ENCODE measurements around the gene DHRSX. TPM values are rescaled to one million over a fixed set of nuclear protein-coding genes. Genes with fewer than 3 reads are reported as not detected.
A peak's percentile ranks its signal among the peaks of the same experiment; 100 is the strongest.

The DHRSX gene
- total RNA-seq, 1 donor from 2014 or later: 37.1 TPM

DNA sequence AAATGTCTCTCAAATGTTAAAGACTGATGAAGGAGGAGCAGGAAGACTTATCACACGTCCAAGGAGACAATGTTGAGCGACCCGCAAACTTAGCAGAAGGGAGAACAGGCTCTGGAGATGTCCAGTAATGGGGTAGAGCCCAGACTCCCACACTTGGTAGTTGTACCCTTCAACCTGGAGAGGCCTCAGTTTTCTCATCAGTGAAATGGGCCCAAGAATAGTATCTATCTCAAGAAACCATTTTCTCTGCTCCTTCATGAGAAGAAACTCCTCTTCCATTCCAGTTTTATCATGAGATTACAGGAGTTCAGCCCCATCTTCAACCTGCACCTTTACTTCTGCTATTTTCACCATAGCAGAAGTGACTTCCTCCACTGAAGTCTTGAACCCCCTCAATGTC, 169.9 kb downstream of the DHRSX start:
- no peak for TF ChIP-seq CTCF (IDR thresholded peaks at IDR 0.05; ENCODE audit: partially characterized antibody, unreplicated experiment)
- H3K27ac Mint-ChIP-seq (ENCODE audit: unreplicated experiment): no peak overlapping the region
- peaks cover under 1% of the 10 kb centered on the region for H3K36me3 Mint-ChIP-seq (ENCODE audit: unreplicated experiment)
- H3K9me3 Mint-ChIP-seq (ENCODE audit: unreplicated experiment): peaks cover 5% of the 10 kb centered on the region
- no peak for DNase-seq
- H3K27me3 Mint-ChIP-seq (ENCODE audit: unreplicated experiment): peaks cover 1% of the 10 kb centered on the region
- H3K4me3 Mint-ChIP-seq (ENCODE audit: unreplicated experiment): no peak overlapping the region
- peaks cover 6% of the 10 kb centered on the region for H3K4me1 Mint-ChIP-seq (ENCODE audit: low read depth, unreplicated experiment)

- TF ChIP-seq CTCF (IDR thresholded peaks at IDR 0.05; ENCODE audit: partially characterized antibody, unreplicated experiment): no peak
- Mint-ChIP-seq H3K9me3 (ENCODE audit: unreplicated experiment) (peaks cover 6% of the 10 kb centered on the region), H3K27ac (ENCODE audit: unreplicated experiment) (no peak overlapping the region), H3K27me3 (ENCODE audit: unreplicated experiment) (peaks cover 1% of the 10 kb centered on the region), H3K4me3 (ENCODE audit: unreplicated experiment) (no peak overlapping the region), H3K4me1 (ENCODE audit: low read depth, unreplicated experiment) (peaks cover 6% of the 10 kb centered on the region), H3K36me3 (ENCODE audit: unreplicated experiment) (peaks cover 5% of the 10 kb centered on the region)
- DNase-seq: no peak
Measured at GRCh38 chrX:2330487-2330886, 170.3 kb downstream of the DHRSX start.

DNA sequence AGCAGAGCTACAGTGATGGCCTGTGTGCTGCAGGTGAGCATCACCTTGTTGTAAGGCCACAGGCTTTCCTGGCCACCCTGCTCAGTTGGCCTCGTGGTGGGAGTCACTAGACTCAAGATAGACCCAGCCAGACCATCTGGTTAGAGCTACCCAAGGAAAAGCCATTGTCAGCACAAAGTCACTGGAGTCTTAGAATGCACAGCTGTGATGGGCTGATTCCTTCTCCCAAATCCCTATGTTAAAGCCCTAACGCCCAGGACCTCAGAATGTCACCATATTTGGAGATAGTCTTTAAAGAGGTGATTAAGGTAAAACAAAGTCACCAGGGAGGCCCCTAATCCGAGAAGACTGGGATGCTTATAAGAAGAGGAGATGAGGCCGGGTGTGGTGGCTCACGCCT, 173.4 kb downstream of the DHRSX start:
- H3K4me3 Mint-ChIP-seq (ENCODE audit: unreplicated experiment): no peak overlapping the region
- H3K4me1 Mint-ChIP-seq (ENCODE audit: low read depth, unreplicated experiment): peaks cover 10% of the 10 kb centered on the region
- H3K9me3 Mint-ChIP-seq (ENCODE audit: unreplicated experiment): peaks cover 9% of the 10 kb centered on the region
- H3K27ac Mint-ChIP-seq (ENCODE audit: unreplicated experiment): no peak overlapping the region
- peaks cover 1% of the 10 kb centered on the region for H3K27me3 Mint-ChIP-seq (ENCODE audit: unreplicated experiment)
- no peak for TF ChIP-seq CTCF (IDR thresholded peaks at IDR 0.05; ENCODE audit: partially characterized antibody, unreplicated experiment)
- H3K36me3 Mint-ChIP-seq (ENCODE audit: unreplicated experiment): peaks cover 7% of the 10 kb centered on the region
- DNase-seq: no peak

DNA sequence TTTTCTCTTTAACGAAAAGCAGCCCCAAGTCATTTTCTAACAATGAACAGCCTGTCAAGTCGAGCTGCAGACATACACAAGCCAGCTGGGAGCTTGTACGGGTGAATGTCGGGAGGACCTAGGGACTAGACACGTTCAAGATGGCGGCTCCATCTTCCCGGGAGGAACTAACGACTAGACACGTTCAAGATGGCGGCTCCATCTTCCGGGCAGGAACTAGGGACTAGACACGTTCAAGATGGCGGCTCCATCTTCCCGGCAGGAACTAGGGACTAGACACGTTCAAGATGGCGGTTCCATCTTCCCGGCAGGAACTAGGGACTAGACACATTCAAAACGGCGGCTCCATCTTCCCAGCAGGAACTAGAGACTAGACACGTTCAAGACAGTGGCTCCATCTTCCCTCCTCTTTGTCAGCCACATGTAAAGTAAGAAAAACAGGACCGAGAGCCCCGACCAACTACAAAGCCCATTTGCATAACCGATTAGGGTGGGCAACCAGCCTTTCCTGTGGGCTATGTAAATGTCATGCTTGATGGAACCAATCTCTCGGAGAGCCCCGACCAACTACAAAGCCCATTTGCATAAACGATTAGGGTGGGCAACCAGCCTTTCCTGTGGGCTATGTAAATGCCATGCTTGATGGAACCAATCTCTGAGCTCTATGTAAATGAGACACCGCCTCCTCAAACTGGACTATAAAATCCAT, 175.5 kb downstream of the DHRSX start:
- peaks cover 7% of the 10 kb centered on the region for H3K36me3 Mint-ChIP-seq (ENCODE audit: unreplicated experiment)
- H3K4me1 Mint-ChIP-seq (ENCODE audit: low read depth, unreplicated experiment): peaks cover 5% of the 10 kb centered on the region
- H3K27me3 Mint-ChIP-seq (ENCODE audit: unreplicated experiment): no peaks in the 10 kb centered on the region
- DNase-seq: no peak
- no peak for TF ChIP-seq CTCF (IDR thresholded peaks at IDR 0.05; ENCODE audit: partially characterized antibody, unreplicated experiment)
- H3K4me3 Mint-ChIP-seq (ENCODE audit: unreplicated experiment): no peak overlapping the region
- peaks cover 7% of the 10 kb centered on the region for H3K9me3 Mint-ChIP-seq (ENCODE audit: unreplicated experiment)
- peak overlapping the region; percentile 16 for H3K27ac Mint-ChIP-seq (ENCODE audit: unreplicated experiment)

- H3K27ac Mint-ChIP-seq (ENCODE audit: unreplicated experiment): peak overlapping the region; percentile 53
- peaks cover 7% of the 10 kb centered on the region for H3K9me3 Mint-ChIP-seq (ENCODE audit: unreplicated experiment)
- TF ChIP-seq CTCF (IDR thresholded peaks at IDR 0.05; ENCODE audit: partially characterized antibody, unreplicated experiment): no peak
- DNase-seq: no peak
- peaks cover 5% of the 10 kb centered on the region for H3K4me1 Mint-ChIP-seq (ENCODE audit: low read depth, unreplicated experiment)
- H3K27me3 Mint-ChIP-seq (ENCODE audit: unreplicated experiment): no peaks in the 10 kb centered on the region
- no peak overlapping the region for H3K4me3 Mint-ChIP-seq (ENCODE audit: unreplicated experiment)
- peaks cover 7% of the 10 kb centered on the region for H3K36me3 Mint-ChIP-seq (ENCODE audit: unreplicated experiment)
Measured at GRCh38 chrX:2324151-2324550, 176.6 kb downstream of the DHRSX start.
